ENCODE results near the gene CYP26C1.
A peak's percentile ranks its signal among the peaks of the same experiment; 100 is the strongest.

Gene CYP26C1

GRCh38 chr10:93059975-93060886 lies at the start of gene CYP26C1:
CYP26C1 (plus strand) TSS chr10:93060798; CDS start chr10:93061264, 466 bp downstream.
- DNase-seq: no peak

GRCh38 chr10:93015722-93016121 lies 44.9 kb upstream of the CYP26C1 start:
- no peak for DNase-seq

GRCh38 chr10:93023013-93023650 lies 37.5 kb upstream of the CYP26C1 start:
- DNase-seq: no peak

GRCh38 chr10:93026072-93026471 lies 34.5 kb upstream of the CYP26C1 start:
- DNase-seq: no peak

GRCh38 chr10:93027508-93027907 lies 33.1 kb upstream of the CYP26C1 start:
- no peak for DNase-seq

- no peak for DNase-seq
Measured at GRCh38 chr10:93028883-93029282, 31.7 kb upstream of the CYP26C1 start.

- DNase-seq: no peak
Measured at GRCh38 chr10:93030409-93030808, 30.2 kb upstream of the CYP26C1 start.

GRCh38 chr10:93032105-93032808 lies 28.3 kb upstream of the CYP26C1 start:
- DNase-seq: no peak

- no peak for DNase-seq
Measured at GRCh38 chr10:93032809-93033137, 27.8 kb upstream of the CYP26C1 start.

- DNase-seq: no peak
Measured at GRCh38 chr10:93034426-93034825, 26.2 kb upstream of the CYP26C1 start.

GRCh38 chr10:93039110-93039509 lies 21.5 kb upstream of the CYP26C1 start:
- no peak for DNase-seq

- peak; percentile 18 for DNase-seq
Measured at GRCh38 chr10:93039721-93040120, 20.9 kb upstream of the CYP26C1 start.

GRCh38 chr10:93054486-93054885 lies 6.1 kb upstream of the CYP26C1 start:
- no peak for DNase-seq

GRCh38 chr10:93058139-93058538 lies 2.5 kb upstream of the CYP26C1 start:
- DNase-seq: no peak

GRCh38 chr10:93060887-93061593 lies 442 bp downstream of the CYP26C1 start:
- DNase-seq: no peak

- no peak for DNase-seq
Measured at GRCh38 chr10:93061594-93062513, 1.3 kb downstream of the CYP26C1 start.

- no peak for DNase-seq
Measured at GRCh38 chr10:93062514-93063143, 2.0 kb downstream of the CYP26C1 start.

- no peak for DNase-seq
Measured at GRCh38 chr10:93063144-93063976, 2.8 kb downstream of the CYP26C1 start.

- no peak for DNase-seq
Measured at GRCh38 chr10:93063977-93064660, 3.5 kb downstream of the CYP26C1 start.
